MV-4-11 (cell line): ENCODE data around the gene USP24.
"Not testable (repeated sequence)": the region's sequence is repeated elsewhere in the genome, so short reads cannot be mapped to it uniquely, and the experiment has no call there.

Experiments
- DNase-seq: peaks from one replicate; lab custom pipeline; 2025; lab: John Stamatoyannopoulos, UW

USP24 gene

GRCh38 chr1:55232448-55233144, 17.4 kb upstream of the USP24 start:
- DNase-seq: no peak

GRCh38 chr1:55231745-55232144, 16.6 kb upstream of the USP24 start:
- peak; percentile 60 for DNase-seq

DNA sequence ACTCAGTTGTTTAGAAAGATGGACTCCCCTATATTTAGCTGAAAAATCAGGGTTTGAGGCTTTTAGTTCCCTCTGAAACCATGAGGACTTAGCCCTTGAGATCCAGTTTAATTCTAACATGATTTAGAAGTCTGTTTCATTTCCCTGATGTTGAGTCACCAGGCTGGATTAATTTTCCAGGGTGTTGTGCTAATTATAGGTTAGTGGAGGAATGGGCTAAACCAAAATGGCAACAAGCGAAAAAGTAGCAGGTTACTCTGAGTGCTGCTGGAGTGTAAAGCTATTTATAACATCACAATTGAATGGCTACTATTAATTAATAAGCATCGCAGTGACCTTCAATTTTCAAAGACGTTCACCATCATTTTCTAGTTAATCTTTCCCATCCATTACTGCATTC, 15.5 kb upstream of the USP24 start:
- peak; percentile 38 for DNase-seq

- not testable (repeated sequence) for DNase-seq
Measured at GRCh38 chr1:55229726-55230125, 14.6 kb upstream of the USP24 start.

- DNase-seq: no peak
Measured at GRCh38 chr1:55225228-55225627, 10.1 kb upstream of the USP24 start.

- no peak for DNase-seq
Measured at GRCh38 chr1:55224729-55225128, 9.6 kb upstream of the USP24 start.

- DNase-seq: no peak
Measured at GRCh38 chr1:55222152-55222551, 7.0 kb upstream of the USP24 start.

- peak; percentile 92 for DNase-seq
Measured at GRCh38 chr1:55217226-55217986, 2.2 kb upstream of the USP24 start.

DNA sequence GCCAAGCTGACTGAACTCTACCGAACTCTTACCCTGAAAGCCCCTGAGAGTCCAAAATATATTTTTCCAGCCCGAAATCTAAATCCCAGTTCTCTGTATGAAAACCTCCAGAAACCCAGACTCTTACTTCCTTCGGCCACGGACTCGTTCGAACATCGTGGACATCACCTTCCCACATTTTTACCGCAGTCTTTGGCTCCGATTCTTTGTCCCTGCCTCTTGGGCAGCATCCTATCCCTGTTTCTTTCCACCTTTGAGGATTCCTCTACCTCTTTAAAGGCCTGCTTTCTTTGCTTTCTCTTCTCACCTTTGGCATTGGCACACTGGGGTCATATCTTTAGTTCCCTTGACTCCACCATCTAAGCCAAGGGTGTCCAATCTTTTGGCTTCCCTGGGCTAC, 932 bp upstream of the USP24 start:
- DNase-seq: no peak

- DNase-seq: no peak
Measured at GRCh38 chr1:55214934-55215193, 300 bp downstream of the USP24 start.

DNA sequence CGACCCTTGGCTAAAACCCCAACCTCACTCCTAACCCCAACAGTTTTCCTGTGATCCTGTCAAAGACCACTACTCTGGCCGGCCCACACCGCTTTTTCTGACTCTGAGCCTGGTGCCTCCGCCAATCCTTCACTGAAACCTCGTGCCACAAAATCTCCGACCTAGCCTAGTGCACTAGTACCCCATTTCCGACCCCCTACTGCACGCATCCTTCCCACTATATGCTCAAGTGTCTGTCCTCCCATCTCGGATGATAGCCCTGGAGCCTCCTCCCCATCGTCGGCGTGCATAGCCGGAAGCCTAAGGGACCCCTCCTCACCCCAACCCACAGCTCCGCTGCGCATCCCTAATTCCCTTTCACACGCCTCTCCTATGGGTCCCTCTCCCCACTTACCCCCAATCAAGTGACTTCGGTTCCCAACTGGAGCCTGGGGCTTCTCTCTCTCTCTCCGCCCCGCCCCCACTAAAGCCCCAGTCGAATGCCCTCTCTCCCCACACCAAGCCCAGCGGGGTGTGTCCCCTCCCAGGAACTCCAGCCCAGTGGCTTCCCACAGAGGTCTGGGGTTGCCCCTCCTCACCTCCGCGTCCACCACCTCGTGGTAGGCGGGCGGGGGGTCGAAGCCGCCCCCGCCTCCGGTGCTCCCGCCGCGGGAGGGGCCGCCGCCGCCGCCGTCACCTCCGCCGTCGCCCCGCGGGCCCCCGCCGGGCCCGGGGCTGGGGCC, 791 bp downstream of the USP24 start:
- DNase-seq: no peak

GRCh38 chr1:55213885-55214211, 1.3 kb downstream of the USP24 start:
- DNase-seq: no peak

DNA sequence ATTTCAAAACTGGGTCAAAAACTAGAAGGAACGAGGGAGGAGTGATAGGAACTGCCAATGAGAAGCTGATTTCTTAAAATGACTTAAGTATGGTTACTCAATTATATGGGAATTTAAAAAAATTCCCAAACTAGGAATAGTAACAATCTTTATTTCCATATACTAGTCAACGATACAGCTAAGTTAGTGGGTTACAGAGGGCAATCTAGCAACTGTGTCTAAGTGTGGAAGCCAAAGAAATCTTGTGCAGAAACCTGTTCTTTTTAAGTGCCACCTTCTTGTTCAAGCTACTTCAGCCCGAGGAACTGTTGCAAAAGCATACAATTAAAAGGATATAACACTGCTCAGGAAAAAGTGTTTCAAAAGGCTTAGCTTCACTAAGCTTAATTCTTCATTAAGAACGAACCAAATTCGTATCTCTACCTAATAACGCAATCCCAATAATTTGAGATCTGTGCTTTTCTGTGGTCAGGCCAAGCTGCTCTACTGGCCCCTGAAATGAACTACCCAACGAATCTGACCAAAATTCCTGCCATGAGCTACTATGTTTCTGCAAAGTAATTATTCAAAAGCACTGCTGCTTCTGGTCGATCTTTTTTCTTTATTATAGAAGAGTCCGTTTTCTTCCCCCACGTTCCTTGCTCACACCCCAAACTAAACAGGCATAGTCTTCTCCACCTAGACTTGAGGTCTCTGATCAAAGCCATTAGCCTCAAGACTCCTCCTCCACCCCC, 1.8 kb downstream of the USP24 start:
- no peak for DNase-seq

DNA sequence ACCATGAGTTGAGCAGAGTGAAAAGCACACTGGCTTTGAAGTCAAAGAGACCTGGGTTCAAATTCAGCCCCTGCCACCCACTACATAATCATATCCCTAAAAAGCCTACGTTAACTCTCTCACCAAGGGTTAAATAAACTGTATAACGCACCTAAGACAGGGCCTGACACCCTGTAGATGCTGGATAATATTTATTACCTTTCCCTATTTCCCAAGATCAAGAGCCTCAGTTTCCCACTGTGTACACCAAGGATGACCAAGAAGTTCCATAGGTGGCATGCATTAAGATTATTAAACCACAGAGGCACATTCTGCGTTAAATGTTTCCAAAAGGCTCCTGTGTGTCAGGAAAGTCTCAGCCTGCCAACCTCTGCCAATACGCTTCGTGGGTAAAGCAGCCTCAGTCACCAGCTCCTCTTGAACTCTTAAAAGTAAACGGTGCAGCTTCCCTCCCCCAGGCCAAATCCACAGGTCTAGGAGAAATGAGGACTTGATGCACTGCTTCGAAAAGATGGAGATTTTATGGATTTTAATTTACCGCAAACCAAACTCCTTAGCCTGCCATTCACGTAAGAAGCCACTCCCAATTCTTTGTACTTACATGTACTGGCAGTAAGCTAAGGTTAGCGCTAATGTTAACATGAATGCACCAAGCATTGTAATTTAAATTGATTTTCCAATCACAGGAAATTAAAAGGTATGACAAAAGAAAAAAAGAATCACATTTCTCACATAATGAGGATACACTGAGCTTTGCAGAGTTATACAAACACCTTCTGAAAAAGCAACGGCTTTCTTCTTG, 2.6 kb downstream of the USP24 start:
- DNase-seq: no peak

DNA sequence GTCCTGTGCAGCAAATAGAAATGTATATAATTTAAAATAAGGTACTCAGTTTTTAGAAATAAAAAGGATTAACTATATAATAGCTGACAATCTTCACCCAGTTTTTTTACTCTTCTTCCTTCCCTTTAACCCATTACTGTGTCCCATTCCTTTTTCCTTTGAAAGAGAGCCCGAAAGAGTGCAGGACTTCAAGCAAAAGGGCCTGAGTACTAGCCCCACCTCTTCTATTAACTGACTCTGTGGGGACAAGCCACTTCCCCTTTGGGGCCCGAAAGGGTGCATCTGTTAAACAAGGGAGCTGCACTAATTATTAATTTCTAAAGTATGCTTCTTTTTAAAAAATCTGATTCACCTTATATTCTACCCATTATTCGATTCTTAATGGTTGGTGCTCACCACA, 3.3 kb downstream of the USP24 start:
- peak; percentile 60 for DNase-seq

DNA sequence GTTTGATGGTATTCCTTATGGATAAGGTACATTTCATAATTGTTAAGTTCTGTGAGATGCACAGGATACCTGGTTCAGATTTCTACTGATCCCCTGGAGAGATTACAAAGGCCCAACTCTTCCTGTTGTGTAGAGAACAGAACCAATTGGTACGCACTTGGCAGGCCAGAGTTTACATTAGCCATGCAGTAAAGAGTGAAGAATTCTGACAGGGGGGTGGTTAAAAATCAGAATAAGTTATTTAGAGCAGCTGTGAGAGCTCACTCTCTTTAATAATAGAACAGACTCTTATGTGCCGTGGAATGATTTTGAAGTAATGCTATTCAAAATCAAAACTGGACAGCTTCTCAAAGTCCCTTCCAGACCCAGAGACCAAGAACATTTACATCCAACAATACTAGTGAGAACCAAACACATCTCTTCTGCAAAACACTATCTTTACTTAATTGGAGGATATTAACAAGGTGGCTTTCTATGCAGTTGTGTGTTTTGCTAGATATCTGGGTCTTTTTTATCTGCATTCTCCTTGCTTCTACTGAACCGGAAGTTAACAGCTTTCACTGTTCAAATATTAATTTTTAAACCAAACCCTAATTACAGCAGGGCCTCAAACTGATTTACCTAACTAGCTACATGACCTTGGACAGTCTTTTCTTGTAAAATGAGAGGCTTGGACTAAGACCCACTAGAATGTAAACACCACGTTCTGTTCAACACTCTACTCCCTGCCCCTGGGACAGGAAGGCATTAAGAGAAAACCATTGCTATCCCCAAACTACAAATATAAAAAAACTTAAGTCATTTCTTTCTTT, 4.0 kb downstream of the USP24 start:
- no peak for DNase-seq

DNA sequence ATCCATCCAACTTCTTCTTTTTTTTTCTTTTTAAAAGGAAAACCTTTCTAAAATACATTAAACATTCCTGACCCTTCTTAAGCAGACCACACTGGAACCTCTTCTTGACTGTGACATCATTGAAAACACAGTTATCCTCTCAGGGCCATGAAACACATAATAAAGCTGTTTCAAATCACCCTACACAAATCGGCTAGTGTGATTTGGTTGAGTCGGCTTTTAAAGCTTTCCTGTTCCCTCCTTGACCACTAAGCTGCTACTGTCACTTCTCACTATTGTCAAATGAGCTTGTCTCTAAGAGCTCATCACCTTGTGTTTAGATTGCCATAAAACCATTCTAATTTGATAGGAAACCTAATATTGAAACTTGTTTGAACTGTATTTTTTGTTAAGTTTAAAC, 5.9 kb downstream of the USP24 start:
- DNase-seq: peak; percentile 4

DNA sequence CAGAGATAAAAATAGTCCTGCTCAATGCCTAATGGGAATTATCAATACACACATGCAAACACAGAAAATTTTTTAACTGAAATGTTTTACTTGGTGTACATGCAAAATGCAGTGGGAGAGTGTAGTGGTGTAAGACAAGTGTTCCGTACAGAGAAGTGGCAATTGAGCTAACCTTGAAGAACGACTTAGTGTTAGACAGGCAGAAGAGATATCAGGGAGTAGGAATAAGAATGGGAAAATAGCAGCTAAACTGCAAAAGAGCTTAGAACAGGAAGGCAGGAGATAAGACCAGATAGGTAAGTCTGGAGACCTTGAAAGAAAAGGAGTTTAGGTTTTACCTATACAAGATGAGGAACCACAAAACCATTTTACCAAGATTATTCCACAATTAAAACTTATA, 9.0 kb downstream of the USP24 start:
- DNase-seq: no peak

GRCh38 chr1:55204997-55205396, 10.2 kb downstream of the USP24 start:
- DNase-seq: peak; percentile 18

DNA sequence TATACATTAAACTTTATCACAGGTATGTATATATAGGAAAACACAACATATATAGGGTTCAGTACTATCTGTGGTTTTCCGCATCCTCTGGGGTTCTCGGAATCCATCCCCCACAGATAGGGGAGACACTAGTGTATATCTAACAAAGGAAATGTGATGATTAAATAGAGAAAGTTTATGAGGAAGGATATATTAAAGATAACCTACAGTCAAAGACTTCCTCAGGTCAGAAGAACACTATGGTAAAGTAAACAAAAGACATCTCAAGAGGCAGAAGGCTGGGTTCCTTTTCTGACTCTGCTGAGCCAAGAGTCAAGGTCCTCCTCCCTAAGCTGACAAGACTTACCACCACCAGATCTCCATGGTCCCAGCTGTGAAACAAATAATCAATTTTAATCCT, 12.1 kb downstream of the USP24 start:
- no peak for DNase-seq

- DNase-seq: no peak
Measured at GRCh38 chr1:55200667-55201066, 14.5 kb downstream of the USP24 start.
